Measurements from ENCODE around the gene UBE3C.
A peak's percentile ranks its signal among the peaks of the same experiment; 100 is the strongest.

The UBE3C gene

GRCh38 chr7:157183832-157184231 lies 45.1 kb downstream of the UBE3C start:
- DNase-seq = no peak

- DNase-seq = no peak
These were observed 49.5 kb downstream of the UBE3C start for GRCh38 chr7:157188091-157188665.

DNA sequence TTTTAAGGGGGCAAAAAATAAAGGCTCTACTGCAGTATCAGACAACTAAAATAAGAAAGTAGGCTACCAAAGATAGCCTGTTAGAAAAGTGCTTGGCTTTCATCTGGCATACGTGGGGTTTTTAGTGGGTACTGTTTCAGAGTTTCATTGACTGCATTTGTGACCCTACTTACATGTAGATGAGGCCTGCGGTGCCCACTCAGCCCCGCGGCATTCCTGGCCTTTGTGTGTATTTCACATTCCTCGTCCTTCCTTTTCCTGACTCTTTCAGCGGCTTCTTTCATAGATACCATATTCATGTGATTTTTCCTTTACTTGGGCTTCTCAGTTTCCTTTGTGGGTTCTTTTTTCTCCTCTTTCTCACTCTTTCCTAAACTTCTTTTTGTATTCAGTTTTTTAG lies 50.7 kb downstream of the UBE3C start:
- DNase-seq = no peak

- no peak for DNase-seq
These were observed 54.1 kb downstream of the UBE3C start for GRCh38 chr7:157192861-157193260.

DNA sequence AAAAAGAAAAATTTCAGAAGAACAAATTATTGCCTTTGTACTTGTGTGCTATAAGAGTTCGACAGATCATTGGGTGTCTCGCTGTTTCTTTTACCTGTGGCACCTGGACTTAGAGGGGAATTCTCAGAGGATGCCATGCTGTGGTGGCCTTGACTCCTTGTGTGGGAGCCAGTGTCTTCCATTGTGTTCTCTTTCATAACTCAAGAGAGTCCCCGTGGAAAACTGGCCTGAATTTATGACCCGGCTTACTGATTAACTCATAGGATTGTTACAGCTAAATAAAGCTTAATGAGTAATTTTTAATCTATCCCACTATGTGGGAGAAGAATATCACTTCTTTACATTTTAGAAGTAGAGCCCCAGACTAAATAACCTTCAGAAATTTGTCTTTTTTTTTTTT lies 54.5 kb downstream of the UBE3C start:
- DNase-seq = no peak

- no peak for DNase-seq
These were observed 56.2 kb downstream of the UBE3C start for GRCh38 chr7:157194948-157195347.

GRCh38 chr7:157195868-157196267 lies 57.1 kb downstream of the UBE3C start:
- DNase-seq = no peak

DNA sequence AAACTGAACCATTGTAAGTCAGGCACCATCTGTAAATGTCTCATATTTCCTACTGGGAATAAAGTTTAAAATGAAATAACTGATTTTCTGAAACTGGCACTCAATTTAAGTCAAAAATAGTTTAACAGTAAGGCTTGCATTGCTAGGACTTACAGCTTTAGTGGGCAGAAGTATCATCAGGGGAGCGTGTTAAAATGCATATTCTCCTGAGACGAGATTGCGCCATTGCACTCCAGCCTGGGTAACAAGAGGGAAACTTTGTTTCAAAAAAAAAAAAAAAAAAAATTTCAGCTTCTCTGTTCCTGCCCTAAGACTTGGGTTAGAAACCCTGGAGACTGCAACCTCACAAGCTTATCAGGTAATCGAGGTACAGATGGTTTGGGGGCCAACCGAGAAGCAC lies 65.4 kb downstream of the UBE3C start:
- DNase-seq = no peak

DNA sequence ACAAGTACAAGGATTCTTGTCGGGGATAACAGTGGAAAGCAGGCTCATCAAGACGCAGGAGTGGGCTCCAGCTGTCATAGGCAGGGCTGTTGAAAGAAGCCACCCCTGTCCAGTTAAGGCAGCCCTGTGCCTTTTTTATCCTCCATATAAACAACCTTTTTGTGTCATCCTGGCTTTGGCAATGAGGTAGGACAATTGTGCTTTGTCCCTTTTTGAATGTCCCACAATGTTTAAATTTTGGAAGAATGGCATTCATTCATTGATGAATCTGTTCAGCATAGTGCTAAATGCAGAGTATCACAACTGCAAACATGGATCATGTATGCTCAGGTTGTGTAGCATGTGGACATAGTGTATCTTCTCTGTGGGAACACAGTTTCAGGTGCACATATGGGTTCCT lies 66.7 kb downstream of the UBE3C start:
- no peak for DNase-seq

DNA sequence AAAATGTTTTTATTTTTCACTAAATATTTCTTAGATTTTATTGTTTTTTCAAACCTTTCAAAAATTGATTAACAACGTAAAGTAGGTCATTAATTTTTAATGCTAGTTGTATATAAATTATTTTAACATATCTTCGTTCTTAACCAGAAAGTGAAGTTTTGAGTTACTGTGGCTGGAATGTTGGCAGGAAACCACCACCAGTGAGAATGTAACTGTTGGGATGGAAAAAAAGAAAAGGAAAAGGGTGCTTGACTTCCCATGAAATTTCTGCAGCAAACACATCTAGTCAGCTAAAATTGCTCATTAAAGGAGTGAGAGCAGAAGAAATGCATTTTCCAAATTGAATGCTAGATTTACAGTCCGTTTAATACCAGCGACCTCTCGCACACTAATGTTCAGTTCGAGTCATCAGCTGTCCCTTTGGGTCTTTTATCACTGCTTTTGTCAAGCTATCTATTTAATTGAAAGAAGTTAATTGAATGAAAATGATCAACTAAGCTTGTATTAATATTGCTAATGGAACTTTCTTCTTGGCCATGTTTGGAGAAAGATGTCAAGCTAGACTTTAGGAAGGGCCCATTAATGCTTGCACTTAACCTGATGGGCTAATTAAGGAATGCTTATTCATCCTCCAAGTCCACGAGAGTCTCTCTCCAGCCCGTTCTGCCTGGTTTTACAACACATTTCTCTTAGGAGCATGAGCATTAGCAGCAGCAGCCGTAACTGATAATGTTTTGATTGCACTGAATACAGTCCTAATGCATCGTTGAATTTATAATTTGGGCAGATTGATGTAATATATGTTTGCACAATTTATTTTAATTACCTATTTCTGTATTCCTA lies 70.1 kb downstream of the UBE3C start:
- no peak for DNase-seq

- no peak for DNase-seq
These were observed 72.0 kb downstream of the UBE3C start for GRCh38 chr7:157210682-157211081.

GRCh38 chr7:157211690-157212089 lies 73.0 kb downstream of the UBE3C start:
- no peak for DNase-seq

GRCh38 chr7:157219154-157219553 lies 80.4 kb downstream of the UBE3C start:
- DNase-seq = no peak

DNA sequence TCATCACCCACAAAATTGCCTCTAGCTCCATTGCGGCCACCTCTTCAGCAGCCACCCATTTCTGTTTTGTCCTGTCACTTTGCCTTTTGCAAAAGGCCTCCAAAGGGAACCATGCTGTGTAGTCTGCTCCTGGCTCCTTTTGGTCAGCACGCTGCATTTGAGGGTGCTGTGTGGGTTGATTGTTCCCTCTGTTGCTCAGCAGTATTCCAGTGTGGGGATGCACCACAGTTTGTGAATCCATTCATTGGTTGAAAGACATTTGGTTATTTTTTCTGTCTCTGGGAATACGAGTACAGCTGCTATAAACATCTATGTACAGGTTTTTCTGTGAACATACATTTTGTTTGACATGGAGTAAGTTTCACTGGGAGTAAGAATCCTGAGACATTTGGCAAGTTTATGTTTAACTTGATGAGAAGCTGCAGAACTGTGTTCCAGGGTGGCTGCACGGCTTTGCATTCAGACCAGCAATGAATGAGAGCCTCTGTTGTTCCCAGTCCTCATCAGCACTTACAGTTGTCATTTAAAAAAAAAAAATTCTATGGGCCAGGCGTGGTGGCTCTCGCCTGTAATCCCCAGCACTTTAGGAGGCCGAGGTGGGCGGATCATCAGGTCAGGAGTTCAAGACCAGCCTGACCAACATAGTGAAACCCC lies 82.3 kb downstream of the UBE3C start:
- DNase-seq = no peak

GRCh38 chr7:157222687-157223086 lies 84.0 kb downstream of the UBE3C start:
- no peak for DNase-seq

- no peak for DNase-seq
These were observed 85.9 kb downstream of the UBE3C start for GRCh38 chr7:157224627-157225026.

DNA sequence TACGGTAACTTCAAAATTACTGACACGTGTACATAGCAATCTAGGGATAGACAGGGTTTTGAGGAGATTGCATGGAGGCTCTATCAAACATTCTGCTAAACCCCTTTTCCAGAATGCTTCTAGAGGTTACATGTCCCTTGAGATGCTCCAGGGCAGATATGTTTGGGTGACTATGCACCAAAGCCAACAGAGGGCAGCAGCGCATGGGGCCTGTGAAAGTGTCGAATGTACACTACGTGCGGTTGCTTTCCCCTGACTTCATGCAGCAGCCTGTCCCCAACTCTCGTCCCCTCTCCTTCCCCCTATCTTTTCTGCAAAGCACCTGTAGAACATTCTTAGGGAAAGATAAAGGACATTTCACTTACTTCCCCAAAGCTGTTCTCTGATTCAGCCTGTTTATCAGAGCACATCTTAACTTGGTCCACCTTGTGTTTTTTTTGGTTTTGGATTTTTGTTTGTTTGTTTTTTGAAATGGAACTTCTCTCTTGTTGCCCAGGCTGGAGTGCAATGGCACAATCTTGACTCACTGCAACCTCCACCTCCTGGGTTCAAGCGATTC lies 90.2 kb downstream of the UBE3C start:
- peak; percentile 13 for DNase-seq

DNA sequence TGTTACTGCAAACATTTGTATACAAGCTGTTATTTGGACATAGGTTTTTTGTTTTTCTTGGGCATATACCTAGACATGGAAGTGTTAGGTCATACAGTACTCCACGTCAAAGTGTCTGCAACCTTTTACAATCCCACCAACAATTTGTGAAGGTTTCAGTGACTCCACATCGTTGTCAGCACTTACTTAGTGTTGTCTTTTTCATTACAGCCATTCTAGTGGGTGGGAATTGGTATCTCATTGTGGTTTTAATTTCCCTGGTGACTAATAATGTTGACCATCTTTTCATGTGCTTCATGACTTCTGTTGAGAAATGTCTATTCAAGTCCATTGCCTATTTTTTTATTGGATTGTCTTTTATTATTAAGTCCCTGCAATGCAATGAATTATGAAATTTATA lies 95.0 kb downstream of the UBE3C start:
- no peak for DNase-seq

DNA sequence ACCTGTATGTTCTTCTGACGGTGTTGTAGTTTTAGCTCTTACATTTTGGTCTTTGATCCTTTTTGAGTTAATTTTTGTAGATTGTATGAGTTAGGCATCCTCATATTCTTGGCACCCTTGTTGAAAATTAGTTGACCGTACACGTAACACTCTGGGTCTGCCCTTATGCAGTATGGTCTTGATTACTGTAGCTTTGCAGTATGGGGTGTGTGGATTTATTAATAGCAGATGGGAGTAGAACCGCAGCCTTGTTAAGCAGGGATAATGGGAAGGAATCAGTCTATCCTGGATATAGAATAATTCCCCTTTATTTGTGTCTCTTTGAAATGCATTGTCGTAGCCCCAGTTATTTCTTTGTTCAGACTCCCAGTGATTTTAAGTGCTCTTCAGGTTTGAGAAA lies 95.5 kb downstream of the UBE3C start:
- DNase-seq = no peak

- DNase-seq = no peak
These were observed 96.9 kb downstream of the UBE3C start for GRCh38 chr7:157235357-157236333.

GRCh38 chr7:157238087-157238486 lies 99.4 kb downstream of the UBE3C start:
- no peak for DNase-seq

GRCh38 chr7:157239571-157240270 lies 101.0 kb downstream of the UBE3C start:
- DNase-seq = no peak
